K562 (cell line): Measurements from ENCODE around the gene SUCNR1. TPM values are rescaled to one million over a fixed set of nuclear protein-coding genes. Genes with fewer than 3 reads are reported as not detected.

Experiments used
- AFF1 ChIP-seq, 2 experiments: fragments of 450-650 bp; IDR thresholded peaks; 2 replicates each; pipeline ENCODE4 v1.6.1; 2018; ENCODE audit warnings: mild to moderate bottlenecking in 2 of 2, low read depth in 1 of 2; ENCODE audit not compliant: partially characterized antibody in 2 of 2
- ATF7 ChIP-seq: fragments of 450-650 bp; IDR thresholded peaks from 2 replicates; pipeline ENCODE4 v1.7.1; 2014; ENCODE audit warnings: mild to moderate bottlenecking, moderate library complexity
- C11orf30 ChIP-seq: fragments of 450-650 bp; IDR thresholded peaks from 2 replicates; pipeline ENCODE4 v1.6.1; 2016; ENCODE audit warnings: low read depth, mild to moderate bottlenecking
- CC2D1A ChIP-seq: fragments of 450-650 bp; IDR thresholded peaks from 2 replicates; pipeline ENCODE4 v1.6.1; 2017; ENCODE audit warnings: mild to moderate bottlenecking
- CSDE1 ChIP-seq, 2 experiments: fragments of 450-650 bp; IDR thresholded peaks; 2 replicates each; pipeline ENCODE4 v1.6.1; 2016; ENCODE audit warnings: mild to moderate bottlenecking in 1 of 2
- ERF ChIP-seq: fragments of 450-650 bp; formaldehyde crosslinking; IDR thresholded peaks from 2 replicates; pipeline ENCODE4 v1.4.0; 2020; ENCODE audit warnings: mild to moderate bottlenecking, mixed read lengths
- FIP1L1 ChIP-seq: fragments of 200-400 bp; formaldehyde crosslinking; IDR thresholded peaks from 2 replicates; pipeline ENCODE4 v1.6.1; 2018; ENCODE audit warnings: mild to moderate bottlenecking, low read depth, low read length; ENCODE audit not compliant: poor library complexity, severe bottlenecking
- FOXA3 ChIP-seq, 2 experiments: fragments of 450-650 bp in 1 of 2; sonication (generic) in 1 of 2; formaldehyde crosslinking; IDR thresholded peaks in 1 of 2; conservative IDR thresholded peaks in 1 of 2; 2 replicates each; pipeline versions ENCODE4 v1.4.0 to v1.8.0; 2020 to 2022; ENCODE audit warnings: mild to moderate bottlenecking in 2 of 2, missing genetic modification reagents in 1 of 2
- HDAC1 ChIP-seq, 2 experiments: fragments of 450-650 bp; IDR thresholded peaks; 2 replicates each; pipeline ENCODE4 v1.6.1; 2016 to 2017; ENCODE audit warnings: inconsistent platforms in 1 of 2, mild to moderate bottlenecking in 1 of 2, moderate library complexity in 1 of 2
- HES1 ChIP-seq: fragments of 450-650 bp; IDR thresholded peaks from 2 replicates; pipeline ENCODE4 v1.6.1; 2016; ENCODE audit warnings: low read depth, mild to moderate bottlenecking, moderate library complexity
- JUND ChIP-seq, 2 experiments: IDR thresholded peaks; 2 replicates in 1 of 2; 3 replicates in 1 of 2; pipeline ENCODE4 v1.6.1; 2011; ENCODE audit warnings: borderline replicate concordance in 2 of 2, low read depth in 2 of 2, low read length in 2 of 2, improper control_type of control experiment in 1 of 2, missing biosample characterization in 1 of 2, missing genetic modification characterization in 1 of 2, missing genetic modification reagents in 1 of 2
- NBN ChIP-seq: fragments of 450-650 bp; IDR thresholded peaks from 2 replicates; pipeline ENCODE4 v1.6.1; 2016; ENCODE audit warnings: low read depth, mild to moderate bottlenecking
- NFE2 ChIP-seq: IDR thresholded peaks from 2 replicates; pipeline ENCODE4 v1.6.1; 2014; ENCODE audit warnings: antibody characterized with exemption, low read depth
- NONO ChIP-seq, 2 experiments: fragments of 200-400 bp in 1 of 2; fragments of 450-650 bp in 1 of 2; formaldehyde crosslinking in 1 of 2; IDR thresholded peaks; 2 replicates each; pipeline ENCODE4 v1.6.1; 2017; ENCODE audit warnings: low read depth in 2 of 2, mild to moderate bottlenecking in 2 of 2, moderate library complexity in 2 of 2, low read length in 1 of 2
- PHTF2 ChIP-seq: fragments of 250-450 bp; sonication (Bioruptor Pico); IDR thresholded peaks from 2 replicates; pipeline ENCODE4 v1.5.0; 2021; ENCODE audit warnings: mild to moderate bottlenecking
- RAD51 ChIP-seq: fragments of 450-650 bp; IDR thresholded peaks from 2 replicates; pipeline ENCODE4 v1.7.1; 2016; ENCODE audit warnings: low read depth, mild to moderate bottlenecking, borderline replicate concordance
- SMAD4 ChIP-seq: fragments of 250-450 bp; sonication (Bioruptor Pico); conservative IDR thresholded peaks from 2 replicates; pipeline ENCODE4 v1.8.0; 2021; ENCODE audit warnings: inconsistent platforms, mild to moderate bottlenecking, moderate library complexity
- SOX6 ChIP-seq: fragments of 450-650 bp; IDR thresholded peaks from 2 replicates; pipeline ENCODE4 v1.6.1; 2014; ENCODE audit warnings: mild to moderate bottlenecking
- STAG1 ChIP-seq: sonication (generic); formaldehyde crosslinking; IDR thresholded peaks from 2 replicates; pipeline ENCODE4 v1.5.0; 2020; ENCODE audit warnings: missing genetic modification reagents, borderline replicate concordance
- ZNF316 ChIP-seq: fragments of 450-650 bp; IDR thresholded peaks from 2 replicates; pipeline ENCODE4 v1.6.1; 2016
- ZNF561 ChIP-seq: fragments of 450-650 bp; formaldehyde crosslinking; conservative IDR thresholded peaks from 2 replicates; pipeline ENCODE4 v1.4.0; 2020; ENCODE audit warnings: mild to moderate bottlenecking, moderate library complexity
- ZNF639 ChIP-seq, 2 experiments: fragments of 200-800 bp in 1 of 2; sonication (Bioruptor generic) in 1 of 2; sonication (generic) in 1 of 2; formaldehyde crosslinking in 1 of 2; IDR thresholded peaks in 1 of 2; conservative IDR thresholded peaks in 1 of 2; 2 replicates each; pipeline versions ENCODE4 v1.5.0 to v1.6.1; 2016 to 2020; ENCODE audit warnings: missing compliant biosample characterization in 1 of 2, missing genetic modification characterization in 1 of 2, missing genetic modification reagents in 1 of 2
- ZNF75A ChIP-seq: fragments of 450-650 bp; formaldehyde crosslinking; IDR thresholded peaks from 2 replicates; pipeline ENCODE4 v1.4.0; 2020; ENCODE audit warnings: mild to moderate bottlenecking
- polyA plus RNA-seq, 8 experiments: library from polyadenylated mRNA; depleted of rRNA in 4 of 8; stranded (reverse) in 5 of 8; unstranded in 3 of 8; fragments of >200 nt; fragmentation: Nextera tagmentation in 2 of 8; fragmentation: Illumina TruSeq in 1 of 8; extraction: Ambion mirVana in 2 of 8; extraction: Trizol in 1 of 8; gene quantifications; 2 replicates each; pipeline versions ENCODE4 v1.2.1 to v1.2.3, GENCODE V29; 2011 to 2014; ENCODE audit warnings: inconsistent platforms in 1 of 8, missing spikeins in 1 of 8
- total RNA-seq, 7 experiments: library from RNA; depleted of rRNA in 6 of 7; stranded (reverse); fragments of >200 nt in 6 of 7; fragmentation: Illumina TruSeq in 2 of 7; extraction: Trizol in 2 of 7; gene quantifications; 2 replicates each; pipeline versions ENCODE4 v1.2.1 to v1.2.3, GENCODE V29; 2011 to 2021; ENCODE audit warnings: low replicate concordance in 1 of 7

SUCNR1 gene
- total and polyA plus RNA-seq, 9 of the 15 experiments (the other 6 are each of a cell fraction or from before 2014, with no cell fraction given) = 0.04 to 0.54 (median 0.13) TPM

GRCh38 chr3:151875759-151876158 lies 2.3 kb downstream of the SUCNR1 start (continued):
- TF ChIP-seq ZNF639 (CRISPR knock-in tag; conservative IDR thresholded peaks at IDR 0.05 in 1 of 2, IDR thresholded peaks at IDR 0.05 in 1 of 2) (0 out of 4 replicates have a peak, but pooled peaks of 1 of the 2 experiments have one; percentile 42), PHTF2 (CRISPR knock-in tag) (no peak), CC2D1A (peak; percentile 16; the same call in 1 of the 2 replicates), AFF1 (IDR thresholded peaks at IDR 0.05; ENCODE audit: low read depth in 1 of 2, partially characterized antibody in 2 of 2) (peak in 1 of 2 experiments; percentile 34), HES1 (peak; percentile 67; the same call in 1 of the 2 replicates), FIP1L1 (no peak), NBN (0 out of 2 replicates have a peak, but pooled peaks have one; percentile 57), ERF (CRISPR knock-in tag) (no peak), FOXA3 (CRISPR knock-in tag; conservative IDR thresholded peaks at IDR 0.05 in 1 of 2, IDR thresholded peaks at IDR 0.05 in 1 of 2) (0 out of 4 replicates have a peak, but pooled peaks of 1 of the 2 experiments have one; percentile 13), ZNF75A (CRISPR knock-in tag) (no peak), HDAC1 (IDR thresholded peaks at IDR 0.05) (peak in 1 of 2 experiments; percentile 83; a peak in 2 of 4 replicates), C11orf30 (peak; percentile 76), STAG1 (CRISPR knock-in tag) (no peak), RAD51 (0 out of 2 replicates have a peak, but pooled peaks have one; percentile 23), CSDE1 (IDR thresholded peaks at IDR 0.05) (no peak), ZNF561 (CRISPR knock-in tag) (no peak), ATF7 (0 out of 2 replicates have a peak, but pooled peaks have one; percentile 40), NFE2 (peak; percentile 96), JUND (IDR thresholded peaks at IDR 0.05; ENCODE audit: borderline replicate concordance, low read depth, low read length) (0 out of 2 replicates have a peak, but pooled peaks have one; percentile 26), JUND (tag; IDR thresholded peaks at IDR 0.05; ENCODE audit: borderline replicate concordance, low read depth, low read length) (peak; percentile 31; the same call in 1 of the 3 replicates), NONO (IDR thresholded peaks at IDR 0.05; ENCODE audit: low read depth in 2 of 2, low read length in 1 of 2) (no peak), ZNF316 (peak; percentile 79), SOX6 (peak; percentile 79), SMAD4 (CRISPR knock-in tag) (0 out of 2 replicates have a peak, but pooled peaks have one; percentile 27)
